Stimulated activated CD8-positive, alpha-beta memory T cell treated with anti-CD3 and anti-CD28 coated beads, Interleukin-2, amount 100 ng/mL, for 1 hour (primary cell): ENCODE results near the gene ADGRL4.
"Not testable (repeated sequence)": the region's sequence is repeated elsewhere in the genome, so short reads cannot be mapped to it uniquely, and the experiment has no call there.

ENCODE experiments used
- DNase-seq, 2 donors: peaks; one replicate each; pipeline ENCODE4 v3.0.0-alpha.2; 2020; ENCODE audit warnings: low read depth in 2 of 2

The ADGRL4 gene

GRCh38 chr1:79006564-79006963 is at the start of gene ADGRL4:
Gene ADGRL4, minus strand, starts transcription at chr1:79006730. Its CDS starts 76 bp downstream, at chr1:79006654.
- DNase-seq, result no peak

- no peak for DNase-seq
Measured at GRCh38 chr1:79055856-79056255, 49.3 kb upstream of the ADGRL4 start.

- DNase-seq, result no peak
Measured at GRCh38 chr1:79052829-79053449, 46.4 kb upstream of the ADGRL4 start.

GRCh38 chr1:79044974-79045650 is 38.6 kb upstream of the ADGRL4 start:
- DNase-seq, result no peak

- DNase-seq, result no peak
Measured at GRCh38 chr1:79043506-79043905, 37.0 kb upstream of the ADGRL4 start.

- no peak for DNase-seq
Measured at GRCh38 chr1:79042539-79042938, 36.0 kb upstream of the ADGRL4 start.

- no peak for DNase-seq
Measured at GRCh38 chr1:79042117-79042516, 35.6 kb upstream of the ADGRL4 start.

- no peak for DNase-seq
Measured at GRCh38 chr1:79041666-79042065, 35.1 kb upstream of the ADGRL4 start.

GRCh38 chr1:79040424-79041082 is 34.0 kb upstream of the ADGRL4 start:
- no peak for DNase-seq

GRCh38 chr1:79037085-79037484 is 30.6 kb upstream of the ADGRL4 start:
- DNase-seq, result no peak

- no peak for DNase-seq
Measured at GRCh38 chr1:79012500-79012899, 6.0 kb upstream of the ADGRL4 start.

- DNase-seq, result no peak
Measured at GRCh38 chr1:79010589-79010988, 4.1 kb upstream of the ADGRL4 start.

- DNase-seq, result no peak
Measured at GRCh38 chr1:79005945-79006344, 585 bp downstream of the ADGRL4 start.

- no peak for DNase-seq
Measured at GRCh38 chr1:79004916-79005315, 1.6 kb downstream of the ADGRL4 start.

- no peak for DNase-seq
Measured at GRCh38 chr1:78996791-78997190, 9.7 kb downstream of the ADGRL4 start.

GRCh38 chr1:78987042-78987441 is 19.5 kb downstream of the ADGRL4 start:
- DNase-seq, result no peak

- no peak for DNase-seq
Measured at GRCh38 chr1:78980511-78980910, 26.0 kb downstream of the ADGRL4 start.

- no peak for DNase-seq
Measured at GRCh38 chr1:78972723-78973122, 33.8 kb downstream of the ADGRL4 start.

- not testable (repeated sequence) for DNase-seq
Measured at GRCh38 chr1:78967091-78967490, 39.4 kb downstream of the ADGRL4 start.

GRCh38 chr1:78958711-78959110 is 47.8 kb downstream of the ADGRL4 start:
- no peak for DNase-seq

GRCh38 chr1:78950826-78951225 is 55.7 kb downstream of the ADGRL4 start:
- DNase-seq, result no peak

GRCh38 chr1:78949227-78949626 is 57.3 kb downstream of the ADGRL4 start:
- DNase-seq, result no peak

GRCh38 chr1:78919150-78919549 is 87.4 kb downstream of the ADGRL4 start:
- DNase-seq, result no peak
